Stimulated activated CD4-positive, alpha-beta T cell treated with anti-CD3 and anti-CD28 coated beads, Interleukin-12 subunit alpha, Interleukin-12 subunit beta, amount 100 ng/mL, for 4 hours (primary cell): ENCODE measurements around the gene HRK.

Source experiments
- DNase-seq: peaks from one replicate; pipeline ENCODE4 v3.0.0-alpha.2; 2020

Gene HRK

DNA sequence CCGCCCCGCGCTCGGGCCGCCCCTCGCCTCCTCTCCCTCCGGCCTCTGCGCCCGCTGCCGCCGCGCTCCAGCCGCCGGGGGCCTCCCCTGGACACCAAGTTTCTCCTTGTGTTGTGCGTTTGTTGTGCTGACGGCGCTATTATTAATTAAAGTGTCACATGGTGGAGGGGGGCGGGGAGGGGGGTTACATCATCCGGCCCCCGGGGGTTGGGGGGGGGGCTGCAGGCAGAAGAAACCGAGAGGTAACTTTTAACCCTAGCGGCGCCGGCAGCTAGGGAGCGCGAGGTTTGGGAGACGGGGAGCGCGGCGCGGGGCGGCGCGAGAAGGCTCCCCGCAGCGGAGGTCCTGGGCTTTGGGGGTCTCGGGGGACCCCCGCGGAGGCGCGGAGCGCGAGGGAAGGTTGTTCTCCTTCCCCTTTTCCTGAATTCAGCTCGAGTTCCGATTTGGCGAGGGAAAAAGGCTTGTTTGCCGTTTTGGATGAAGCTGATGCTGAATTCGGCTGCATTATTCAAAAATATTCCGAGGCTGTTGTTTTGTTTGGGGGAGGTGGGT is at the start of gene HRK:
Gene HRK (minus strand): TSS at position 117 of the 552 bp plus-strand sequence. CDS start 134 bp downstream, outside the sequence.
- DNase-seq, result no peak

DNA sequence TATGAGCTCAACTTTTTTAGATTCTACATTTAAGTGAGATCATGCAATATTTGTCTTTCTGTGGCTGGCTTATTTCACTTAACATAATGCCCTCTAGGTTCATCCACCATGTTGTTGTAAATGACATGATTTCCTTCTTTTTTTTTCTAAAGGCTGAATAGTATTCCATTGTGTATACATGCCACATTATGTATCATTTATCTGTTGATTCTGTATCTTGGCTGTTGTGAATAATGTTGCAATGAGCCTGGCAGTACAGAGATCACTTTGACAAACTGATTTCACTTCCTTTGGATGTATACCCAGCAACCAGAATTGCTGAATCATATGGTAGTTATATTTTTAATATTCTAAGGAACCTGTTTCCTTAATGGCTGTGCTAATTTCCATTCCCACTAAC is 48.6 kb upstream of the HRK start:
- DNase-seq, result no peak

DNA sequence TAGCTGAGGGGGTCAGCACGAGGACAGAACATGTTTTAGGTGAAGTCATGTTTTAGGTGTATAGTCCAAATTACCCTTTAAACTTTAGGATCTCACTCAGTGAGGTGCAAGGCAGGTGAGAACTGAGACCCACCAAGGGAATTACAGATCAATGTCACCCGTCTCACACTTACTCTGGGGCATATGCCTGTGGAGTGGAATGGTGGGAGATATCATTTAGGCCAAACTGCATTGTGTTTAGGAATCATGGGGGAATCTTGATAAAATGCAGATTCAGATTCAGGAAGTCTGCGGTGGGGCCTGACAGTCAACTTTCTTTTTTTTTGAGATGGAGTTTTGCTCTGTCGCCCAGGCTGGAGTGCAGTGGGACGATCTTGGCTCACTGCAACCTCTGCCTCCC is 47.3 kb upstream of the HRK start:
- no peak for DNase-seq

DNA sequence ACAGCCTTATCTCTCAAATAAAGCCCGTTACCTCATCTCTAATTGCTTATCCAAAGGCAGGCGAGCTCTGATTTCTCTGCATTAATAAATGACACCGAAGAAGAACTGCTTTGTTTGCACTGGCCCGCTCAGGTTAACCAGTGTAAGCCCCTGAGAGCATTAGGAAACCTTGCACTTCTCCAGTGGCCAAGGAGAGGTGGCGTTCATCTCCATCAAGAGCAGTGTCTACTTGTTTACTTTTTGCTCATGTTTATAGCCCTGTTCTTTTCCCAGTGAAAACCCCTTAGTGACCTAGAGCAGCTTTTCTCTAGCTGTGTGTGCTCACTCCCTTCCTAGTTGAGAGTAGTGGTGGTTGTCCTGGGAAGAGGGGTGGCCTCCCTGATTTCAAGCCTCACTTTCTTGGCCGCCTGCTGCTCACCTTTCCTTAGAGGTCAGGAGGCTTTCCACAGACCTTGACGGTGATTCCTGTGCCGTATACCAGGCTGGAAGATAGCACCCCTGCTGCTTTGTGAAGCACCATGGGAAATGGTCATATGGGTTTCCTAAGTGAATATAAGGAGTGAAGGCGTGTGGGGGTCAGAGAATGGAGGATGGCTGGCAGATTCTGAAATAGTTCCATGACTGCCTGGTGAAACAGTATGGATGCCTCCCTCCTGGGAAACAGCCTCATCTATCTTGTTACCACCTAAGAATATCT is 46.2 kb upstream of the HRK start:
- no peak for DNase-seq

DNA sequence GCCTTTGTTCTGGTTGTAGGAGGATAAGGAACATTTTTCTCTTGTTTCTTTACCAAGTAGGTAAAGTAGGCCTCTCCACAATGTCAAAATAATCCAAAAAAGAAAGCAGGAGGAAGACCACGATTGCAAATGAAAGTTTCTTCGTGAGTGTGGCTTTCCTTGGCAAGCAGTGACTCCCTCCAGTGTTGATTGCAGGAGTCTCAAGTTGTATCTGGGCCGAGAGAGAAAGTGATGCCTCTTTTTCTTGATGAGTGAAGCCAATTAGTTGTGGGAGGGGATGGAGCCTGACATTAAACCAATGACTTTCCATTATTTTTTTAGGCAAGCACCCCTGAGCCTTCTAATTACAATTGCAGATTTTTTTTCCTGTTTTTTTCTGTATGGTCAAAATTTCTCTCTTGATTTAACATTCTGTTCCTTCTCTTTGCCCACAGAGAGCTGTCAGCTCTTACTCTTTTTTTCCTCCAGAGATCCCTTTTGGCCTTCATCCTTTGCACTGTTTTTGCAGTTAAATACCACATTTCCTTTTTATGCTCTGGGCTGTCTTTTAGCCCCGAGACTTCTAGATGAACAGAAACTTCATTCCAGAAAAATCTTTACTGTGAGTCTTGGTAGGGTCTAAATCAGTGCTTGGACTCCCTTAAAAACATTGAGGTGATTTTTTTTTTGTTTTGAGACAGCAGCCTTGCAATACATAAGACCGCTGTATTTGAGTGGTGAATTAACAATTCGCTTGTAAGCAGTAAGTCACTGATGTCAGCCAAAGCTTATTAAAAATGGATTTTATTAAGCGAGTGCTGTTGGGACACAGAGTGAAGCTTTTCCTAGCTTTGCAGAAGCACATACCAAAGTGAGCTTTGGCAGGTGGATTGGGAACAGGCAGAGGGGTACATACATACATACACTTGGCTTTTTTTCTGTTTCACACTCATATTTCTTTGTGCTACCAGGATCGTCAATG is 45.3 kb upstream of the HRK start:
- no peak for DNase-seq

DNA sequence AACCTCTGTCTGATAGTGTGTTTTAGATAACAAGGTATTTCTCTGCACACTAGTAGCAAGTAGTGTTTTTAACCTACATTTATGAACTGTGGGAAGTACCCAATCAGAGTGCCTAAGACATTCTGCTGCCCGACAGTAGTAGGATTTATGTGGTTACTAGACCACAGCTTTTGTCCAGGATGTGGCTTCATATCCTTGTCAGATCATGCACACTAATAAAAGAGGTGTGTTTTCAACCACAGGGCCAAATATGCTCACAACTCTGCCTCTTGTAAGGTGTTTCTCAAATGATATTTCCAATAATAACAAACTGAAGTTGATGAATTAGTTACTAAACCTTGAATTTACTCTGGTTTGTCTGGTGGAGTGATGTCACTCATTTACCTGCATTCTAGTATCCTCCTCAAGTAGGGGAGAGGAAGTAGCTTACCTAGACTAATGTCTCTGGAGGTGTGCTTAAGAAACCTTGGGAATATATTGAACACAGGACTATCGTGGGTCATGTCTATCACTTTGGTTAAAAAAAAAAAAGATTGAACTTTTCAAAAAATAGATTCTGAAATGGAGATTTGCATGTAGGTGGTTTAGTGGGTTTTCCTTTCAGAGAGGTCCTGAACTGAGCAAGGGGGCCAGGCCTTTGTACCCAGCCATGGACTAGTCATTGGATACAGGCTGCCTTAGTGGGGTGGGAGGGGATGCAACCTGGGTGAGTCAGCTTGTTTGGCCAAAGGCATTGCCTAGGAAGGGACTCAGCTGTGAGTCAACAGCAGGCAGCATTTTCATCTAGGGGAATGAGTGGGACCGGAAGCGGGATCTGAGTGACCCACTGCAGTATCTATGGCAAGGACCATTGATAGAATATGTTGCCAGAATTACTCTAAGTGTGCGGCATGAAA is 43.6 kb upstream of the HRK start:
- no peak for DNase-seq

DNA sequence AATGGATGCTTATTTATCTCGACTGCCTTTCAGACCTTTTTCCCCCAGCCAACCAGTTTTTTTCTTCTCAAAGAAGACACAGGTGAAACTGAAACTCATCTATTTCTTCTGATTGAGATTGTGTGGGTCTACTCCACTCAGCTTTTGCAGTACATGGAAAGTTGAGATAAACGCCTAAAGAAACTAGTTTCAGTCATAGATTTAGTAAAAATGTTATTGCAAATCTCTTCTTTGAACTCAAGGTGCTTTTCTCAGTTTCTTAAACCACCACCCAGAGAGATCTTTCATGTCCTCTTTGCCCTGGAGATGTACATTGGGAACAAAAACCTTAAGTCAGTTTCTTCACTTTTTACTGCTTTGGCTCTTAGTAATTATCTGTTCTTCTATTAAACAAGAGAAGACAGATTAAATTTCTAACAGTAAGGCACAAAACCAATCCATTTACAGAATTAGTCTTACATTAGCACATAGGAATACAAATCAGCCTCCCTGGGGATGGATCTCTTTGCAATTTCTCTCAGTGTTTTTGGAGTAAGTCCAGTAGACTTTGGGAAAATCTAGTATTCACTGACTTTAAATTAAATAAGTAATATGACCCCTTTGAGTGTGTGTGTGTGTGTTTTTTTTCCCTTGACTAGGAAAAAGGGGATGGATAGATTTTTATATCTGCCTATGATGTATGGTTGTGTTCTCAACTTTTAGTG is 41.1 kb upstream of the HRK start:
- no peak for DNase-seq

DNA sequence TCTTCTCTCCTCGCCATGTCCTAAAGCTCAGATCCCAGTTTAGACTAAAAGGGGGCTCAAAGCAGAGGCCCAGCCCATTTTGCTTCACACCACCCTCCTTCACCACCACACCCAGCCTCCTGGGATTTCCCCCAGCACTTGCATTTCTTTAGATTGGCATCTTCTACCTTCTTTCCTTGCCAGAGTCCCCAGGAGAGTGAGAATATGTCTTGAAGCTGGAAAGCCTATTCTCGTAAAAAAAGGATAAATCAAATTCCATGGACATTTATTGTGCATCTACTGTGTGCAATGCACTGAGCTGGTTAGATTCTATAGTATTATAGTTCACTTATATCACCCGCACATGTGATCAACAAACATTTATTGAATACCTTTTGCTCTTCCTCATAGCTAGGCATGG is 39.7 kb upstream of the HRK start:
- no peak for DNase-seq

DNA sequence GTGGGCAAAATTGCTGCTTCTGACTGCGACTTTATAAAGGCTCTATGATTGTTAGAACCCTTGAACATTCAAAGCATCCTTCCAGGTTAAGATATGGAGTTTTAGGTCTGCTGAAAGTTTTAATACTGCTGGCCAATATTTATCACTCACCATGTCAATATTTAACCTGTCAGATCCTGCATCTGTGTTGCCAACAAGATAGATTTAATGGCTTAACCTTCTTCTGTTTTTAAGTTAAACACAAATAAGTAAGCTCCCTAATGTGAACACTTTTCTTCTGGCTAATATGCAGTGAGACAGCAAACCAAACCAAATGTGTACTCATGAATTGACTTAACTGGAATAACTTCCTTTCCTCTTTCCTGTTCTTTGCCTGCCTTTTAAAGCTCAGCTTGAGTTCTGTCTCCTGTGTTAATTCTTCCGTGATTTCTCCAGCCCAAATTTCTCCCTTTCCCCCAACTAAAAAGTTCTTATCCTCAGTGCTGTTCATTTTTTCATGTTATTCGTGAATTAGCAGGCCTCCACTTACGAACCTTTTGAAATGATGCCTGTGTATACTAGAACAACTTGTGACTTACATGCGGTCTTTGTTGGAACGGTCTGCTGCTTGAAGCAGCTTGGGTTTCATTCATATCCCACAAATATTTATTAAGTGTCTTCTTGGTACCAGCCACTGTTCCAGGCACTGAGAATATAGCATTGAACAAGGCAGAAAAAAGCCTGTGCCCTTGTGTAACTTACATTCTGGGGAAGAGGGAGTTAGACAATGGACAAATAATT is 38.7 kb upstream of the HRK start:
- no peak for DNase-seq

DNA sequence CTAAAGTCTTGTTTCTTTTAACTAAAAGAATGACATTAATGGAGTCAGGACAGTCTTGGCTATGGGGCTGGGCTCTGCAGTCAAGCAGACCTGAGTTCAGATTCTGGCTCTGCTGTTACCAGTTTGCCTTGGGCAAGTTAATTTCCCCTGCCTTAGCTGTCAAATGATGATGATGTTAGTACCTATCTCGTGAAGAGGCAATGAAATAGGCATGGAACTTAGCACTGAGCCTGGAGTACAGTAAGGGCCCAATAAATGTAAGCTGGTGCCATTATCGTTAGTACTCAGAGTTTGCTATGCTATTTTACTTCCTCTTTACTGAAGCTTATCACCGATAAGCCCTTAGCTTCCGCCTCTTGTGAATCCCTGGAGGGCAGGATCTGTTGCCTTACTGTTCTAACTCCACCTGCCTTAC is 38.0 kb upstream of the HRK start:
- no peak for DNase-seq

DNA sequence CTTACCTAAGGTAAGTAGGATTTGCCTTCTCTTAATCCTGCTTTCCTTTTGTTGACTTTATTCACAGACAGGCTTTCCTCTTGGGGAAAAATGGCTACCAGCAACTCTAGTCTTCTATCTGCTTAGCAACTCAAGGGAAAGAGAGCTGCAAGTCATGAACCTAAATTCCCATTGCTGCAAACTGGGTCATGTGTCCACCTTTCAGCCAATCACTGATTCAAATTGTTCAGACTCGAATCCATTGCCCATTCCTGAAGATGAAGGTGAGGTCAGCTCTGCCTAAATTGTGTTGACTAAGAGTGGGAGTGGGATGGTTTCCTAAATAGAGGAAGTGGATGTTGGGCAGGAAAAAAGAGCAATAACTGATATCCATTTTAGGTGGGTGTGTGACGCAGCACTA is 37.2 kb upstream of the HRK start:
- DNase-seq, result no peak

DNA sequence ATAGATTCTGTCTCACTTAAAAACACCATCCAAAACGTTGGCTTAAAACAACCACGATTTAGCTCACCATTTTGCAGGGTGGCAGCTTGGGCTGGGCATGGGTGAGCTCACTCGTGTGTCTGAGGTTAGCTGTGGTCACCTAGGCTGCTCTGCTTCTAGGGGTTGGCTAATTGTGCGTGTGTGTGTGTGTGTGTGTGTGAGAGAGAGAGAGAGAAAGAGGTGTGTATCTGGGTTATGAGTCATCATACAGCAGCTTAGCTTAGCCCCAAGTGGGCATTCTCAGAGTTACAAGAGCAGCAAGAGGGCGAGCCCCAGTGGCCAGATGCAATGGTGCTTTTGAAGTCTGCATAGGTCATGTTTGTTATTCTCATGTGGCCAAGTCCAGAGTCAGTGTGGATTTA is 35.5 kb upstream of the HRK start:
- no peak for DNase-seq

DNA sequence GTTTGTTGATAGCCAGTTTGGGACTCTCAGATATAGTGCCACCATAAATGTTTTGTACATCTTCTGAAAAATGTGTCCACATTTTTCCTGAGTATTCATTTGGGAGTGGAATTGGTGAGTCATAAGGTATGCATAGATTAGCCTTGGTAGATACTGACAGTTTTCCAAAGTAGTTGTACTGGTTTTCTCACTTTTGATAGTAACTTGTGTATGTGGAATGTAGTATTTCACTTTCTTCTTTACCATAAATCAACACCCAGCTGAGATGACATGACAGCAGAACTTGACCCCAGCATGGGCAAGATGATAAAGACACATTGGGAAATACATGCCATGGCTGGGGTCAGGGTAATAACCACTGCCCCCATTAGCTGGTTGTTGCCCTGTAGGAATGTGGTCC is 34.9 kb upstream of the HRK start:
- DNase-seq, result no peak

DNA sequence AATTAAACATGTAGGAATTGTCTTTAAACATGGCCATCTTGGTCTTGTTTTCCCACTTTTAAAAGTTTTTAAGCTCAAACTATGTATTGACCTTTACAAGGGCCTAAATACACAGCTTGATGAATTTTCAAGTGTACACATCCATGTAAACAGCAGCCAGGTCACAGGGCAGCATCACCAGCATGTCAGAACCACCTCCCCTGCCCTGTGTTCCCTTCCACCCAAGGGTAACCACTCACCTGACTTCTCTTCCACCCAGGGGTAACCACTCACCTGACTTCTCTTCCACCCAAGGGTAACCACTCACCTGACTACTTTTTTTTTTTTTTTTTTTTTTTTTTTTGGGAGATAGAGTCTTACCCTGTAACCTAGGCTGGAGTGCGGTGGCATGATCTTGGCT is 34.1 kb upstream of the HRK start:
- no peak for DNase-seq

DNA sequence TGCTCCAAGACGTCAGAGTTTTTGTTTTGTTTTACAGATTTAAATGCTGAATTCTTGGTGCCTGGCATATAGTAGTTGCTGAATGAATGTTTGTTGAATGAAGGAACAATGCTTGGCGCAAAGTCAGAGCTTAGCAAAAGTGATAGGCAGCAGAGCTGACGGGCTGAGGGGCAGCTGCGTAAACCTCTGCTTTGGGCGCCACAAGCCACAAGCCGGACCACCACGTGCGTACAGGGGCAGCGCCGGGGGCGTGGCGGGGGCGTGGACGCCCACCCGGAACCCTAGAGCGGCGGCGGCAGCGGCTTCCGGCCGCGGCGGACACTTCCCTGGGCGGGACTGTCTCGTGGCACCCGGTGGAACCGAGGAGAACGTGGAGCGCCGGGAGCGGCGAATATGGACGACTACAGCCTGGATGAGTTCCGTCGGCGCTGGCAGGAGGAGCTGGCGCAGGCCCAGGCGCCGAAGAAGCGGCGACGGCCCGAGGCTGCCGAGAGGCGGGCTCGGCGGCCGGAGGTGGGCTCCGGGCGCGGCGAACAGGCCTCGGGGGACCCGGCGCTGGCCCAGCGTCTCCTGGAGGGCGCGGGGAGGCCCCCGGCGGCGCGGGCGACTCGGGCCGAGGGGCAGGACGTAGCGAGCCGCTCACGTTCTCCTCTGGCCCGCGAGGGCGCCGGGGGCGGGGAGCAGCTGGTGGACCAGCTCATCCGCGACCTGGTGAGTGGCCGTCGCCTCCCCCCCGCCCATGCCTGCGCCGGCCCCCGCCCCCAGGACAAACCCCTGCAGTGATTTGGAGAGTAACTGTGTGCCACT is 29.6 kb upstream of the HRK start, which contains the start of gene FBXW8:
Gene FBXW8 (plus strand): TSS at position 306 of the 807 bp plus-strand sequence. CDS start 88 bp downstream, at position 394.
- DNase-seq, result peak; percentile 64

DNA sequence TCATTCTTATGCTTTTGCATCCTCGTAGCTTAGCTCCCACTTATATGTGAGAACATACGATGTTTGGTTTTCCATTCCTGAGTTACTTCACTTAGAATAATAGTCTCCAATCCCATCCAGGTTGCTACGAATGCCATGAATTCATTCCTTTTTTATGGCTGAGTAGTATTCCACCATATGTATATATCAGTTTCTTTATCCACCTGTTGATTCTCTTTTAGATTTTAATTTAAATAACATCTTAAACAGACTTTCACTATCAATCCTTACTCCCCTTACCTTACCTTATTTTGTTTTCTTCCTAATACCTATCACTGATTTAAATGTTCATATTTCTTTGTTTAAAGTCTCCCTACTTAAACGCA is 29.0 kb upstream of the HRK start:
- DNase-seq, result no peak

DNA sequence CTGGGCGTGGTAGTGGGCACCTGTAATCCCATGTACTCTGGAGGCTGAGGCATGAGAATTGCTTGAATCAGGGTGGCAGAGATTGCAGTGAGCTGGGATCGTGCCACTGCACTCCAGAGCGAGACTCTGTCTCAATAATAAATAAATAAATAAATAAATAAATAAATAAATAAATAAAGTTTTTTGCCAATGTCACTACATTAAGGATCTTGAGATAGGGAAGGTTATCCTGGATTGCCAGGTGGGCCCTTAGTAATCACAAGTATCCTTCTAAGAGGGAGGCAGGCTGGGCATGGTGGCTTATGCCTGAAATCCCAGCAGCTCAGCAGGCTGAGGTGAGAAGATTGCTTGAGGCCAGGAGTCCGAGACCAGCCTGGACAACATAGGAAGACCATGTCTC is 25.0 kb upstream of the HRK start:
- no peak for DNase-seq

DNA sequence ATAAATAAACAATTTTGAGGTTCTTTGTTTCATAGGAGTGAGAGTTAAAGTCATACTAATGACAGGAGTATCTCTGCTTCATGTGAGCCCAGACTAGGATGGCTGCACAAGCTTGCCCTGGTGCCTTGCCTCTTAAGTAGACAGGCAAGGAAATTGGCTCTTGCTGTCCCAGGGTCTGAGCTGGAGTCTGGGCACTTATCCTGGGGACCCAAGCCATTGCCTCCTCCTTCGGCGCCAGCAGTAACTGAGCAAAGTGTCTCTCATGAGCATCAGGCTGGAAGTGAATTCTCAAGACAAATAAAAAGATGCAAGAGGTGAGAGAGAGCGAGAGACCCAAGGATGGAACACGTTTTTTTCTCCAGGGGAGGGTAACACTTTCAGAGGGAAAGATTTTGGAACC is 22.6 kb upstream of the HRK start:
- no peak for DNase-seq

DNA sequence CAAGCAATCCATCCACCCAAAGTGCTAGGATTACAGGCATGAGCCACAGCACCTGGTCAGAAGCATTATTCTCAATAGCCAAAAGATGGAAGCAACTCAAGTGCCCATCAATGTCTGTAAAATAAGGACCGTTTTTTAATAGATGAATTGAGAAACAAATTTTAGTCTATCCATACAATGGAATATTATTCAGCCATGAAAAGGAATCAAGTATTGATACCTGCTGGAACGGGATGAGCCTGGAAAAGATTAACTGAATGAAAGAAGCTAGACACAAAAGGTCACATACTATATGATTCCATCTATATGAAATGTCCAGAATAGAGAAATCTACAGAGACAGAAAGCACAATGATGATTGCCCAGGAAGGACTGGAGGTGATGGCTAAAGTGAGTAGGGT is 20.4 kb upstream of the HRK start:
- no peak for DNase-seq

DNA sequence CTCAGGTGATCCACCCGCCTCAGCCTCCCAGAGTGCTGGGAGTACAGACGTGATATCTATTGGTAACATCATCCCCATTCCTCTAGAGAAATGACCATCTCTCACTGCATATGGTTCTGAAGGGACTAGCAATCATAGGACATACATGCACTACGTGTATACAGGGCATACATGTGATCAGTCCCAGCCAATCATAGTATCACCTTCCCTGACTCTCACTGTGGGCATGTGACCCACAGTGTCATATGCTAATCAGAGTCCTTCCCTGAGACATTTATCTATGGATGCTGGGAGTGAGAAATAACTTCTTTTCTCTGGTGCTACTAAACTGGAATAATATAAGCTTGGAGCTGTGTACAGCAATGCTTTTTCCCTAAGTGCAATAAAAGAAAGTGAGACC is 17.4 kb upstream of the HRK start:
- DNase-seq, result no peak

DNA sequence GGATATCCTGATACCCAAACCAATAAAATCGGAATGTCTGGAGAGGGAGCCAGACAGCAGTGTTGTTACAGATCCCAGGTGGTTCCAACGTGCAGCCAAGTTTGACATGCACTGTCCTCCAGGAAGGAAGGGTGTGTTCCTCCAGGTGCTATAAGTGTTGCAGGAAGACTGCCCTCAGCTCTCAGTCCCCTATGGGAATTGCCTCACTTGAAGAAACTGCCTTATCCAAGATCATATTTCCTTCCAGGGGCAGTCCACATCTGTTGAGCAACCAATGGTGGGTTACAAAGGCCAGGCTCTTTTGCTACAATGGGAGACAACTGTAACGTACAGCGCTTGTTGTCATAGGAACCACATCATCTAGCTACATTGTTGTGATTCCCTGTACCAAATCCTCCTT is 16.2 kb upstream of the HRK start:
- no peak for DNase-seq
